ENCODE data around the gene TASP1. TPM values are rescaled to one million over a fixed set of nuclear protein-coding genes. Genes with fewer than 3 reads are reported as not detected.

The TASP1 gene
- total RNA-seq, 2 experiments from 2014 or later = 10.7 to 11.3 TPM

DNA sequence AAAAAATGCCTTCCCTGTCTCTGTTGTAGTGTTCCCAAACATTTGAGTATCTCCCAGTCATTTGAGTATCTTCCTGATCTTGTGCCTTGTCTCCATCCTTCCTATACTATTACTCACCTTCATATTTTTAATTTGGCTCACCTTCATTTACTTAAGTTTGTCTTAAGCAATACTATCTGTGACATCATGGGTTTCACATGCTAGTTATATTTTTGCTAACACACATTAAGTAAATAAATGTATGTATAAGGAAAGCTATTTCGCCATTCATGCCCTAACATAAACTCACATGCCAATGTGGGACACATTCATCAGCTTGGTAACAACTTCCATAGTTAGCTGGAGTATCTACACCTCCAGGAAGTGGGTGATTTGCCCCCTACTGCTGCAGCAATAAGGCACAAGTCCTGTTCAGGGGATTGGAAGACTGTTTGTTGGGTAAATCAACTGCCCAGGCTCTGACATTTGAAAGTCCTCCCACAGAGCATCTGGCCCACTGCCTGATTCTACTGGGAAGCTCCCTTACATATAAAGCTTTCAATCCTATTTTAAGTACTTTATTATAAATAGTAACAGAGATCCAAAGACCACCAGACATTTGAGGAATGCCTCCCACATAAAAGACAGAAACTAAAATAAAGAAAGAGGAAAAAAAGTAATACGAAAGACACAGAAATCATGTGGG lies 285.3 kb downstream of the TASP1 start:
- ChIA-PET POLR2A (no interaction called here), CTCF (no interaction called here)
- Histone ChIP-seq H3K4me1 (ENCODE audit: insufficient read depth, low read length) (no peaks in the 10 kb centered on the region), H3K36me3 (ENCODE audit: insufficient read depth, low read length) (no peaks in the 10 kb centered on the region), H3K9me3 (ENCODE audit: control insufficient read depth in 1 of 2, insufficient read depth in 1 of 2, low read length in 2 of 2) (no peaks in the 10 kb centered on the region), H3K4me3 (ENCODE audit: low read length) (no peak overlapping the region), H3K27me3 (ENCODE audit: control insufficient read depth in 1 of 2, insufficient read depth in 2 of 2, low read length in 2 of 2) (no peaks in the 10 kb centered on the region), H3K27ac (ENCODE audit: low read depth in 1 of 2, low read length in 2 of 2) (no peak overlapping the region)
- DNase-seq (no peak), ATAC-seq (ENCODE audit: poor library complexity) (no peak)
- no peak overlapping the region for H3K27ac Mint-ChIP-seq
- no peaks in the 10 kb centered on the region for H3K36me3 Mint-ChIP-seq (ENCODE audit: low read depth)
- no peak overlapping the region for H3K4me3 Mint-ChIP-seq
- intact Hi-C loops (cut with DNase I, micrococcal nuclease) = no loop called here
- no peaks in the 10 kb centered on the region for H3K4me1 Mint-ChIP-seq (ENCODE audit: low read depth)
- H3K27me3 Mint-ChIP-seq = no peaks in the 10 kb centered on the region
- H3K9me3 Mint-ChIP-seq = no peaks in the 10 kb centered on the region
- no peak for TF ChIP-seq CTCF (IDR thresholded peaks at IDR 0.05)

DNA sequence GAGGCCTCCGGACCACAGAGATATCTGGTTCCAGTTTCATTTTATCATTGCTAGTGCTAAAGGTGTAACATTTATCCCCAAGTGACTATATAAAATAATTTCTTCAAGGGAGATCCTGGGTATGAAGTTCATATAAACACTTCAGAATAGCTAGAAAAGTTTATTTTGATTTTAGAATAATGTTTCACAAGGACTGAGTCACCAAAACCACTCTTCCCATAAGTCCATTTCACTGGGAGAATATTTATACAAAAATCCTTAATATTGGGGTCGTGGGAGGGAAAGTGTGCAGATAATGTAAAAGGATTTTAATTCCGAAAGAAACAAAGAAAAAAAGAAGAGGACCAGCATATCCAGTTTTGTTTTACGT lies 289.5 kb downstream of the TASP1 start:
- Mint-ChIP-seq H3K9me3 (no peaks in the 10 kb centered on the region), H3K36me3 (ENCODE audit: low read depth) (no peaks in the 10 kb centered on the region), H3K4me3 (no peak overlapping the region), H3K27me3 (no peaks in the 10 kb centered on the region), H3K4me1 (ENCODE audit: low read depth) (no peaks in the 10 kb centered on the region), H3K27ac (no peak overlapping the region)
- no peak for TF ChIP-seq CTCF (IDR thresholded peaks at IDR 0.05)
- no peaks in the 10 kb centered on the region for H3K4me1 ChIP-seq (ENCODE audit: insufficient read depth, low read length)
- H3K27ac ChIP-seq (ENCODE audit: low read depth in 1 of 2, low read length in 2 of 2) = no peak overlapping the region
- ChIA-PET CTCF (no interaction called here), POLR2A (no interaction called here)
- peaks cover 0 to 3% of the 10 kb centered on the region in 2 experiments for H3K9me3 ChIP-seq (ENCODE audit: control insufficient read depth in 1 of 2, insufficient read depth in 1 of 2, low read length in 2 of 2)
- intact Hi-C loops (cut with DNase I, micrococcal nuclease) = no loop called here
- no peak for ATAC-seq (ENCODE audit: poor library complexity)
- H3K27me3 ChIP-seq (ENCODE audit: control insufficient read depth in 1 of 2, insufficient read depth in 2 of 2, low read length in 2 of 2) = no peaks in the 10 kb centered on the region
- DNase-seq = no peak
- H3K36me3 ChIP-seq (ENCODE audit: insufficient read depth, low read length) = no peaks in the 10 kb centered on the region
- H3K4me3 ChIP-seq (ENCODE audit: low read length) = no peak overlapping the region

- intact Hi-C loops (cut with DNase I, micrococcal nuclease) = no loop called here
- DNase-seq (no peak), ATAC-seq (ENCODE audit: poor library complexity) (no peak)
- H3K36me3 Mint-ChIP-seq (ENCODE audit: low read depth) = no peaks in the 10 kb centered on the region
- no peaks in the 10 kb centered on the region for H3K4me1 ChIP-seq (ENCODE audit: insufficient read depth, low read length)
- no peaks in the 10 kb centered on the region for H3K9me3 Mint-ChIP-seq
- H3K4me1 Mint-ChIP-seq (ENCODE audit: low read depth) = no peaks in the 10 kb centered on the region
- CTCF ChIA-PET = no interaction called here
- H3K4me3 ChIP-seq (ENCODE audit: low read length) = no peak overlapping the region
- H3K27ac ChIP-seq (ENCODE audit: low read depth in 1 of 2, low read length in 2 of 2) = no peak overlapping the region
- H3K4me3 Mint-ChIP-seq = no peak overlapping the region
- H3K27me3 ChIP-seq (ENCODE audit: control insufficient read depth in 1 of 2, insufficient read depth in 2 of 2, low read length in 2 of 2) = no peaks in the 10 kb centered on the region
- peaks cover 0 to 3% of the 10 kb centered on the region in 2 experiments for H3K9me3 ChIP-seq (ENCODE audit: control insufficient read depth in 1 of 2, insufficient read depth in 1 of 2, low read length in 2 of 2)
- no peak overlapping the region for H3K27ac Mint-ChIP-seq
- no peaks in the 10 kb centered on the region for H3K36me3 ChIP-seq (ENCODE audit: insufficient read depth, low read length)
- no peaks in the 10 kb centered on the region for H3K27me3 Mint-ChIP-seq
- no peak for TF ChIP-seq CTCF (IDR thresholded peaks at IDR 0.05)
- POLR2A ChIA-PET = no interaction called here
These were observed 290.2 kb downstream of the TASP1 start for GRCh38 chr20:13348311-13349234.
